Osteoblast (primary cell): ENCODE measurements around the gene KRTAP10-3. TPM values are rescaled to one million over a fixed set of nuclear protein-coding genes. Genes with fewer than 3 reads are reported as not detected.

Source experiments
- DNase-seq: peaks from one replicate; pipeline ENCODE4 v3.0.0; 2011; ENCODE audit warnings: low spot score, mixed read lengths; ENCODE audit not compliant: insufficient read length; ENCODE audit errors: missing footprints
- H2AFZ ChIP-seq: 2 replicates; pipeline ENCODE4 v1.6.0; 2011; ENCODE audit warnings: mild to moderate bottlenecking, low read length
- H3K27ac ChIP-seq: 2 replicates; pipeline ENCODE4 v1.5.1; 2011; ENCODE audit warnings: mild to moderate bottlenecking, low read depth, low read length, moderate library complexity
- H3K27me3 ChIP-seq: 2 replicates; pipeline ENCODE4 v1.6.0; 2012; ENCODE audit warnings: mild to moderate bottlenecking, control low read depth, inconsistent platforms, low read length, moderate library complexity; ENCODE audit not compliant: insufficient read depth
- H3K36me3 ChIP-seq: 2 replicates; pipeline ENCODE4 v1.5.1; 2011; ENCODE audit warnings: mild to moderate bottlenecking, low read length, control low read depth, moderate library complexity; ENCODE audit not compliant: insufficient read depth
- H3K4me1 ChIP-seq: 2 replicates; pipeline ENCODE4 v1.5.1; 2011; ENCODE audit warnings: mild to moderate bottlenecking, low read length, control low read depth, moderate library complexity; ENCODE audit not compliant: insufficient read depth
- H3K4me2 ChIP-seq: 2 replicates; pipeline ENCODE4 v1.6.0; 2011; ENCODE audit warnings: mild to moderate bottlenecking, low read length; ENCODE audit not compliant: insufficient read depth
- H3K4me3 ChIP-seq: fragments of 200-600 bp; sonication (generic); 3 replicates; pipeline ENCODE4 v1.5.1; 2012; ENCODE audit warnings: mild to moderate bottlenecking, low read length, inconsistent platforms; ENCODE audit not compliant: insufficient read depth
- H3K79me2 ChIP-seq: 2 replicates; pipeline ENCODE4 v1.6.0; 2012; ENCODE audit warnings: mild to moderate bottlenecking, low read length, control low read depth, inconsistent platforms; ENCODE audit not compliant: insufficient read depth
- H3K9me3 ChIP-seq: 2 replicates; pipeline ENCODE4 v1.5.1; 2011; ENCODE audit warnings: low read depth, low read length, control low read depth
- H4K20me1 ChIP-seq: 2 replicates; pipeline ENCODE4 v1.6.0; 2012; ENCODE audit warnings: mild to moderate bottlenecking, low read length, control low read depth; ENCODE audit not compliant: insufficient read depth
- CTCF ChIP-seq: IDR thresholded peaks from 2 replicates; pipeline ENCODE4 v1.5.1; 2011; ENCODE audit warnings: mild to moderate bottlenecking, low read depth, low read length, moderate library complexity; ENCODE audit errors: extremely low read depth
- total RNA-seq: library from RNA; depleted of rRNA; stranded (reverse); fragments of >200 nt; gene quantifications from 2 replicates; pipeline ENCODE4 v1.2.3, GENCODE V29; 2012

The KRTAP10-3 gene
- not detected in 2 replicates for total RNA-seq

GRCh38 chr21:44558695-44559094 lies at the start of gene KRTAP10-3:
Gene KRTAP10-3 (minus strand): TSS chr21:44558795. CDS start chr21:44558715, 80 bp downstream.
- Histone ChIP-seq H3K4me2 (no peak within 1 kb of the TSS), H4K20me1 (no peaks in the 10 kb centered on the region), H3K9me3 (no peaks in the 10 kb centered on the region), H3K27ac (no peak within 1 kb of the TSS), H3K36me3 (no peaks in the 10 kb centered on the region), H3K27me3 (peaks cover 9% of the 10 kb centered on the region), H2AFZ (no peak within 1 kb of the TSS), H3K4me3 (no peak within 1 kb of the TSS), H3K79me2 (no peaks in the 10 kb centered on the region), H3K4me1 (no peaks in the 10 kb centered on the region)
- no peak for TF ChIP-seq CTCF
- no peak for DNase-seq

- Histone ChIP-seq H3K27ac (no peak overlapping the region), H3K27me3 (no peaks in the 10 kb centered on the region), H3K4me3 (no peak overlapping the region), H3K4me1 (no peaks in the 10 kb centered on the region), H3K36me3 (no peaks in the 10 kb centered on the region), H2AFZ (no peak overlapping the region), H3K4me2 (no peak overlapping the region), H3K79me2 (no peaks in the 10 kb centered on the region), H4K20me1 (no peaks in the 10 kb centered on the region), H3K9me3 (no peaks in the 10 kb centered on the region)
- no peak for DNase-seq
- no peak for TF ChIP-seq CTCF
Measured at GRCh38 chr21:44606495-44606894, 47.9 kb upstream of the KRTAP10-3 start.

- no peak overlapping the region for H3K4me3 ChIP-seq
- no peaks in the 10 kb centered on the region for H3K27me3 ChIP-seq
- H3K27ac ChIP-seq = no peak overlapping the region
- H3K36me3 ChIP-seq = no peaks in the 10 kb centered on the region
- H2AFZ ChIP-seq = no peak overlapping the region
- no peak for TF ChIP-seq CTCF
- H3K4me1 ChIP-seq = no peaks in the 10 kb centered on the region
- no peaks in the 10 kb centered on the region for H4K20me1 ChIP-seq
- H3K79me2 ChIP-seq = no peaks in the 10 kb centered on the region
- no peak overlapping the region for H3K4me2 ChIP-seq
- H3K9me3 ChIP-seq = no peaks in the 10 kb centered on the region
- no peak for DNase-seq
Measured at GRCh38 chr21:44603911-44604310, 45.3 kb upstream of the KRTAP10-3 start.

- Histone ChIP-seq H2AFZ (no peak overlapping the region), H4K20me1 (no peaks in the 10 kb centered on the region), H3K27me3 (no peaks in the 10 kb centered on the region), H3K79me2 (no peaks in the 10 kb centered on the region), H3K4me1 (no peaks in the 10 kb centered on the region), H3K27ac (no peak overlapping the region), H3K9me3 (no peaks in the 10 kb centered on the region), H3K4me2 (no peak overlapping the region), H3K36me3 (no peaks in the 10 kb centered on the region), H3K4me3 (no peak overlapping the region)
- no peak for TF ChIP-seq CTCF
- no peak for DNase-seq
Measured at GRCh38 chr21:44603109-44603875, 44.7 kb upstream of the KRTAP10-3 start.
